HG03064 (cell line): ENCODE results near the gene EEF2K.

Experiments
- ATAC-seq: cut with Tn5 transposase; IDR thresholded peaks from one replicate; pipeline ENCODE4 v1.9.1; 2021; ENCODE audit warnings: low read depth; ENCODE audit not compliant: unreplicated experiment

Gene EEF2K

GRCh38 chr16:22235839-22236745 is 30.0 kb downstream of the EEF2K start:
- ATAC-seq = no peak

- ATAC-seq = no peak
Observed at GRCh38 chr16:22239131-22239805, 33.2 kb downstream of the EEF2K start.

GRCh38 chr16:22240023-22240710 is 34.1 kb downstream of the EEF2K start:
- no peak for ATAC-seq

GRCh38 chr16:22250522-22250921 is 44.4 kb downstream of the EEF2K start:
- ATAC-seq = no peak

GRCh38 chr16:22252317-22252716 is 46.2 kb downstream of the EEF2K start:
- no peak for ATAC-seq

GRCh38 chr16:22253272-22253671 is 47.2 kb downstream of the EEF2K start:
- no peak for ATAC-seq

GRCh38 chr16:22255335-22255734 is 49.3 kb downstream of the EEF2K start:
- ATAC-seq = no peak

GRCh38 chr16:22257440-22257839 is 51.4 kb downstream of the EEF2K start:
- ATAC-seq = no peak

GRCh38 chr16:22260490-22260889 is 54.4 kb downstream of the EEF2K start:
- no peak for ATAC-seq

- no peak for ATAC-seq
Observed at GRCh38 chr16:22262460-22262859, 56.4 kb downstream of the EEF2K start.

GRCh38 chr16:22264786-22265185 is 58.7 kb downstream of the EEF2K start:
- ATAC-seq = no peak

- ATAC-seq = no peak
Observed at GRCh38 chr16:22265351-22265750, 59.3 kb downstream of the EEF2K start.

GRCh38 chr16:22266546-22266945 is 60.5 kb downstream of the EEF2K start:
- no peak for ATAC-seq

GRCh38 chr16:22267764-22268163 is 61.7 kb downstream of the EEF2K start:
- ATAC-seq = no peak

- no peak for ATAC-seq
Observed at GRCh38 chr16:22270525-22270924, 64.4 kb downstream of the EEF2K start.

- ATAC-seq = no peak
Observed at GRCh38 chr16:22272870-22273650, 67.0 kb downstream of the EEF2K start.

GRCh38 chr16:22274916-22275315 is 68.8 kb downstream of the EEF2K start:
- ATAC-seq = no peak

GRCh38 chr16:22278441-22279230 is 72.6 kb downstream of the EEF2K start:
- no peak for ATAC-seq

- ATAC-seq = no peak
Observed at GRCh38 chr16:22282254-22282892, 76.3 kb downstream of the EEF2K start.
